HG02884 (cell line): ENCODE measurements around the gene AKAP11.
A peak's percentile ranks its signal among the peaks of the same experiment; 100 is the strongest.

Experiments used
- ATAC-seq: cut with Tn5 transposase; IDR thresholded peaks from one replicate; pipeline ENCODE4 v1.9.1; 2021; ENCODE audit warnings: mild to moderate bottlenecking, moderate library complexity; ENCODE audit not compliant: unreplicated experiment

The AKAP11 gene

DNA sequence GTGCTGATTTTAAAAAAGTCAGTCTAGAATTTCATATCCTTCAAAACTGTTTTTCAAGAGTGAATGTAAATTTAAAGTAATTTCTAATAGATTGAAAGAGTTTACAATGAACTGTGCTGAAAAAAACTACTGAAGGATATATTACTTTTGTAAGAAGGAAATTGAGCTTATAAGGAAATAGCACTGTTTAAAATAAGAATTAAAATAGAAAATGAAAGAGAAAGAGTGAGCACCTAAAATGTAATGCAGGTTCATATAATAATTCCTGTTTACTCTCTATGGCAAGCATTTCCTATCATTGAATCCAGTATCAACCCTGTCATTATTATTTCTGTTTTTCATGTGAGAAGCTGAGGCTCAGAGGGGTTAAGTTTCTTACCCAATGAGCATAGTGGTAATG is 57.3 kb downstream of the AKAP11 start:
- ATAC-seq: no peak

DNA sequence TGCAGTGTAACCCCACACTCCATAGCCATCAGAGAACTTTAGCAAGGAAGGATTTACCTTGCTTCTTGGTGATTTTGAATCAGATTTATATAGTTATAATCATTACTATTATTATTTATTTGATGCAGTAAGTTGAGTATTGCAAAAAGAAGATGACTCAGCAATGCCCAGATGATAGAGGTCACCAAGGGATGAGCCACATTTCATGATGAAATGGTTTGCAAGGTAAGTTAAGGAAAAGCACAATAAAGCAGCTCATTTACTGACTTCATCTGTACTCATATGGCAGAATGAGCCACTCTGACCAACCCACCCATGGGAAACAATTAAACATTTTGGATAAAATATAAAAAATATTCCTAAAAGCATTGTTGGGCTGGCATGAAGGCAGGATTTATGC is 59.1 kb downstream of the AKAP11 start:
- ATAC-seq: no peak

DNA sequence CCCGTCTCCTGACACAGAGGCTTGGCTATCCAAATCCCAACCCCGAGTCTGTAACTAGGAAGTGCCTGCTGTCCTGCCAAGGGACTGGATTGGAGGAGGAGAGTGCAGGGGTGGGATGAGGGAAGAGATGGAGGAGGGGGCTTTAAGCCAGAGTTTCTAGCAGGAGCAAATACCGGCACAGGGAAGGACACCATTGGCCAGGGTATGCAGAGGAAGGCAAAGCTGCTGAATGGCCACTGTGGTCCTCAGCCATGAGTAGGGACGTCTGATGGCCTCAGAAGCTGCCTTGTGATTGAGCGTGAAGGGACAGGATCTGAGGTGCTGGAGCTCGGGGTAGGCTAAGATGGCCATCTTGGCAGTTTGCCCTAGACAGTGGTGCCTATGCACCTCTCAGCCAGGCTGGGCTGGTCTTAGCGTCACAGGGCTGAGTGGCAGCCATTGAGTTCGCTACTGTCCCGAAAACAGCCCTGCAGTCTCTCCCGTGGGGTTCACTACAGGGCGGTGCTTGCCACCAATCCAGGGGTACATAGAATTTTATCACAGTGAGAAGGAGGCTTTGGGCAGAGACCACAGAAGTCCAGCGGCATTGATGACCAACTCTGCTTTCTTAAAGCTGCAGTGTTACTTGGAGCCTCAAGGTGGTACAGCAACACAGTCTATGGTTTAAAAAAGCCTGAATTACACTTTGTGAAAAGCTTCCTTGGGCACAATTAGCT is 61.8 kb downstream of the AKAP11 start:
- no peak for ATAC-seq

DNA sequence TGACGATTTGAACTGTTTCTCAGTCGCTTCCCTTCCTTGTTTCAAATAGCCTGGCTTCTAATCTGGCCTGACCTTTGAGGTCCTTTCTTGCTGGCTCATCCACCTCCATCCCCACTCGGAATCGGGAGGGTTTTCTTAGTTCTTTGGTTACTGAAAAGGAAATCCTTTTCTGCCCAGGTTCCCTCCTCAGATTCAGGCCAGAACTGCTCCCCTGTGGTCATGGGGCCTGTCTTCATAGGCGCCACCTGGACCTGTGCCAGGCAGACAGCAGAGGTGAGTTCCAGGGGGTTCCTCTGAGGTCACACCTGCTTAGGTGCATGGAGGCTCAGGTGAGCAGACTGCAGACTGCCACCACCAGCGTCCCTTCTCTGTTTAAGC is 62.4 kb downstream of the AKAP11 start:
- no peak for ATAC-seq

DNA sequence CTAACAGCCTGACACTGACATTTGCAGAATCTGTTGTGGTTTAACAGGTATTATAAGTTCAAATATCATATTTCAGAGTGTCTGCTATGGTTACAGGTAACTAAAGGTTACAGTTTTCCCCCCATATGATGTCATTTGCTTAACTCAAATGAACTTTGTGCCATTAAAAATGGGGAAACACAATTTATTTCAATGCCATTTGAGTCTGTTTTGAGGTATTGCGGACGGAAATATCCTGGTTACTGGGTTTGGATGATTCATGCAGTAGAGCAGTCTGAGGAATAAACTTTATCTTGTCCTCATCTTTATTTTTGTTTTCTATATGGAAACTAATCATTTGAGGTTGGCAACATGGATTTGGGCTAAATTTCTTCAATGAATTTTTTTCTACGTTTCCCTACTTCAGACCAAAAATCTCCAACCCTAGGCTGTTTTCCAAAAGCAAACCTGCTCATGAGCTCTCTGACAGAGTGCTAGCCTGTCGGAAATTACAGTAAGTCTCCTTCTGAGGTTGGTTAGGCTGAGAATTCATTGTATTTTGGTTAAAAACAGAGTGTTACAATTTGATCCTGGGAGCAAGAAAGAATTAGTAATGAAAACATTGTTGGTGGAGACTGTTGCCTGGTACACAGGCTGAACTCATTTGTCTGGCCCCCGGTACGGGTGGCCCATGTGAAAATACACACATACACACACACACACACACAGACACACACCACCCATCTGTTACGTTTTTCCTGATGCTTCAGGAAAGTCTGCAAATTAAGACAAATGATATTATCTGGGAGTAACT is 66.1 kb downstream of the AKAP11 start:
- ATAC-seq: no peak

DNA sequence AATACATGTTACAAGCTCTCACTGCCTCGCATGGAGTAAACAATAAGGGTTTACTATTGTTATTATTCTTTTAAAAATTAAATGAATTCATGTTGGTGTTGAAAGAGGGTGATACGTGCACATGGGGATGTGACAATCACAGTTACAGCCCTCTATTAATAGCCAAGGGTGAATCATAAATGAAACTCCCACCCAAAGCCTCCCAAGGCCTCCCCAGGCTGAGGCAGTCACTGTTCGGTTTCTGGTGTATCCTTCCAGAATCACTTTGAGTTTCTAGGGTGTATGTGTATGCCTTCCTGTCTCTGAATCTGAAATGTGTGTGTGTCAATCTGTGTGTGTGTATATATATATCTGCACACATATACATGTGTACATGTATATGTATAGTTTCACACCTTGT is 73.4 kb downstream of the AKAP11 start:
- ATAC-seq: no peak

DNA sequence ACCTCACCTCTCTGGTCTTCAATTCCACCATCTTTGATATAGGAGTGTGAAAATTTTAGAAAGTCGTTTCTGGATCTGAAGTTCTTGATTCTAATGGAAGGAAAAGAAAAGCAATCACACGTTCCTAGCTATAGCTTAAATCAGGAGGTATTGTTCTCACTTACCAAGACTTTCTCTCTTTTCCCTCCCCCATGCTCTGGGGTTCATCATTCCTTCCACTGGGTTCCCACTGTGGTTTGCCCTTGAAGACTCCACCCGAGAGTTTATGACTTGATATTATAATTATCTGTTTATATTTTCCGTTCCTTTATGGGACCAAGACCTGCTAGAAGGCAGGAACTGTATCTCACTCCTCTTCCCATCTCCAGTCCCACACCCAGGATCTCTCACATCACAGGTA is 76.6 kb downstream of the AKAP11 start:
- no peak for ATAC-seq

DNA sequence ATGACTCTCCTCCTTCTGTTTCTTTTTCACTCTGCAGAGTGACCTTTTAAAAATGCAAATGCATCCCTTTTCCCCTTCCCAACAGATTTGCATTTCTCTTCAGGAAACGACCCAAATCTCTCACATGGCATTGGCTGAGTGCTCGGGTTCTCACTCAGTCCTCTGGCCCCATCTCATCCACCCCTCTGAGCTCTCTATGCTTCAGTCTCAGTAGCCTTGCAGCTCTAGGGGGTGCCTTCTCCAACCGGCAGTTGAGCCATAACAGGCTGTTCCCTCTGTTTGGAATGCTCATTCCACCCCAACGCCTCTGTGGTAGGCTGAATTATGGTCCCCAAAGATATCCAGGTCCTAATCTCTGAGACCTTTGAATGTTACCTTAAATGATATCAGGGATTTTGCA is 78.2 kb downstream of the AKAP11 start:
- ATAC-seq: no peak

DNA sequence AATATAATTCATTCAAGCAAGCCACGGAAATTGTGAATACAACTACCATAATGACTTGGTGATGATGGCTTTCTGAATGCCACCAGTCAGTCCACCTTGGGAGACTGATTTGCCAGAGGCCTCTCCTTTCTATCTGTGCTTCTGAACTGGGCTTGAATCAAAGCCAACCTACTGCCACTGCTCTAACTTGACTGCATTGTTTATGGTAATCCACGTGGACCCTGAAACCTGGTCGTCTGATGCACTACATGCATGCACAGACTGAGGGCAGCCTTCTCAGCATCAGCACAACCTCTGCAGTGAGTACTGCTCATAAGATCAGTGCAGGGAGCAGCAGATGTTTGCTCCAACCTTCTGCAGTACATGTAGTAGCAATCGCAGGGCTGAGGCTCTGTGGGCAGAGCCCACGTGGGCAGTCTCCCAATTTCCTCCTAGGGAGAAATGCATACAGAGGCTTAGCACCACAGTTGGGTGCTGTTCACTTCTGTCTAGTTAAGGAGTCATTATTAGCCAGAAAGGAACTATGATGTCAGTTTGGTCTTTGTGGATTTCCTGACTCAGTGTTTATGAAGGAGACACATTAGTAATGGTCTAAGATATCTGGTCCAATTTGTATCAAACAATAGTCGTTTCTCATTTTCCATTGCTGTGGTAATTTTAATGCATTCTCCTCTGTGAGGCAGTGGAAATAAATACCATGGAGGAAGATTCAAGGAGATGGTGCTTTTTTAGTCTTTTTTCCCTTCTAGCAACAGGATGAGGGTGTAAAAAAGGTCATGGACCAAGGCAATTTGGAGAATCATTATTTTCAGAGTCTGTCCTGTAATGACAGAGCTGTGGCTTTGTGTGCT is 82.5 kb downstream of the AKAP11 start:
- ATAC-seq: peak; percentile 70

DNA sequence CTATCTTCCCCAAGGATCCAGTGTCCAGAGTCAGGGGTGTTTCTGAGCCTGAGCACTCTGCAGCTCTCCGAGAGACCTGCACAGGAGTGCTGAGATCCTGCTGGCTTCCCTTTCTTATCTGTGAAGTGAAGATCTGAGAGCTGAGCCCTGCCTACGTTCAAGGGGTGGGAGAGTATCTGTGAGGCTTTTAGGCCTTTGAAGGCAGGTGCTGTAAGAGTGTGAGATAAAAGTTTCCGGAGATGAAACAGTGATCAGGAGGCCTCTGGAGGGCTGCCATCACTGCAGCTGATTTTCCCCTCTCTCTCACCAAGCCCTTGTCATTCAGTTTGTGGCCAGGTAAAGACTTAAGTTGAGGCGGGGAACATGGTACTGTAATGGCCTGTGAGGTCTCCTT is 83.1 kb downstream of the AKAP11 start:
- ATAC-seq: no peak

DNA sequence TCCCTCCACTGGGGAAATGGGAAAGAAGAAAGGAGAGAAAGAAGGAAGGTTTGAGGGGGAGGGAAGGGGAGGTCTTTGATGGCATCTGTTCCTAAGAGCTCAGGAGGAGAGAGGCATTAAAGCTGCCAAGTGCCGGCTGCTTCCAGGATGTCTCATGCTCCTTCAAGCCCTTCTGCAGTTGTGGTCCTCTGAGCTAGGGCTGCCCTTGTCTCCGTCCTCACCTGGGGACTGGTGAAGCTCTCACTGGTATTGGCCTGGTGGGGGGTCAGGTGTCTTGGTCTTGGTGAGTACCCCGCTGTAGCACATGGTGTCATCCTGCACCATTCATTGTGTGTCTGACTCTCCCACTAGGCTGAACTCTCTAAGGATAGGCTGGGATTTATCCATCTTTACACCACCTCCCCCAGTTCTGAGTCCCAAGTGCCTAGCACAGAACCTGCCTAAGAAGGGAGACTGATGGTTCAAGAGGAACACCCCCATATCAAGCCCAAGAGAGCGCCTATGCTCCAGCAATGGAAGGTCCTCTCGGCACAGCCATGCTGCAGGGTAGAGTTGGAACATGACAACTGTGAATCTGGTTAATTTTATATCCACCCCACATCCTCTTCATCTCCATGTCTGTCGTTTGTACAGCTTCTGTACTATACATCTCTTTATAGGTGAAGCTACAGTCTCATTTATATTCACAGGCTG is 83.7 kb downstream of the AKAP11 start:
- no peak for ATAC-seq

DNA sequence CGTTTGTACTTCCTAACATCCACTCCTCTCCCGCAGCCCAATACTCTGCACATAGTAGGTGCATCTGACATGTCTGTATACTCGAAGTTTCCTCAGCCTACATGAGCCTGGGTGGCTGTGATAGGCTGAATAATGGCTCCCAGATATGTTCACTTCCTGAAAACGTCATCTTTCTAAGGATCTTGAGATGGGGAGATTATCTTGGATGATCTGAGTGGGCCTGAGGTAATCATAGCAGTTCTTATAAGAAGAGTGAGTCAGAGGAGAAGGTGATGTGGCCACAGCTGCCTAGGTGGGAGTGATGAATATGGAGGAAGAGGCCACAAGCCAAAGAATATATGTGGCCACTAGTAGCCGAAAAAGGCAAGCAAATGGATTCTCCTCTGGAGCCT is 84.2 kb downstream of the AKAP11 start:
- no peak for ATAC-seq

DNA sequence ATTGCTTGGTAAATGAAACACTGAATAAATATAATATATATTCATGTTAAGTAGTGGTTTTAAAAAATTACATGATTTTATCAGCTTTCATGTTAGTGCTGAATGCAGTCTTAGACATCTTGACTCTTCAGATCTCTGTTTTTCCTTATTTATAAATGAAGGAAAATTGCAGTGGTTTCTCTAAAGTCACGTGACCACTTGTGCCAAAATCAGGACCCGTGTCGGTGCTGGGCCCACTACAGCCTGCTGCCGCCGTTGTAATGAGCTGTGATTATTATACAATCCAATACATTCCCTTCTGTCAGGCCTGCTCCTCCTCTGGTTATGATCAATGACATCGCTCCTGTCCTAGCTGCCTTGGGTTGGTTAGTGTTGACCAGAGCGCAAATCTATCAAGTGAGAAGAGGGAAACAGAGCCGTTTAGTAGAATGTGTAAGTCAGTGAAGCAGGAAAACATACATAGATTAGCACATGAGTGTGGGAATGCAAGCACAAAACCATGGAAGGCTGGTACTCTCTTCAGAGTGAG is 88.2 kb downstream of the AKAP11 start:
- no peak for ATAC-seq

DNA sequence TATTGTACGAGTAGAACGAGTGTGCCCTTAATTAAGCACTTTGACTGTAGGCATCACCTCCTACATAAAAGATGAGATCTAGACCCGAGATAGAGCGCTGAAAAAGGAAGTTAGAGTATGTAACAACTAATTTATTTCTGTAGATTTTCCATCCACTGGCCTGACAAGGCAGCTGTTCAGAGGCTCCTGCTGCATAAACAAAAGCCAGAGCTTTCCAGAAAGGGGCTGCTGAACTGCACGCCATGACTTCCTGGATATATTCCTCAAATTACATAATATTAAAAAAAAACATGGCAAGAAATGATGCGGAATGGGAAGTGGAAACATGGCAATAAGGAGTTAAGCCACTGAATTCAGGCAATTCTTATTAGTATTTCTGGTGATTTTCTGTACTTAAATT is 89.7 kb downstream of the AKAP11 start:
- no peak for ATAC-seq

DNA sequence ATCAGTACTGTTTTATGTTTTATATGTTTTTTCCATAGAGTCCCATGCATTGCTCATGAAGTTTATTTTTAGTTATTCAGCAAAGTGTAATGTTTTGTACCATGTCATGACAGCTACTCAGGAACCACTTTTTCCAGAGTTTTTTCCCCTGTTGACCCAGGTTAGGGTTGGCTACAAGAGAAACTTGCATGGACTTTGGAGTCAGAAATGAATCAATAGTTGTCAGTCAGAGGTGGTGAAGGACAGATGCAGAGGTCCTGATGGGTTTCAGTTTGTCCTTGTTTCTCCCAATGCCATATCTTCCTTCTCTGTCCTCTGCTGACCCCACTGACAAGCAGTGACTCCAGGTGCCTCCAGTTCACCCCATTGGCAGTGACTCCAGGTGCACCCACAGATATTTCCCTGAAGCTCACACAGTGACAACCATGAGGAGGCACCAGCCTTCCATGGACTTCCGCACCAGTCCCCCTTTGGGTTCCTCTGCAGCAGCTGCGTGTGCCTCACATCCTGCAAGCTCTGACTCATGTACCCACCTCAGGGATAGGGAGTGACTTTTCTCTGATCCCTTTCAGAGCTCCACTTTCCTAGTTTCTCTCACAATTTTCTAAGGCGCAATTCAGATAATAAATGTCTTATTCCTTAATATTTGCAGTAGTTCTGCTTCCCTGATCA is 92.1 kb downstream of the AKAP11 start:
- no peak for ATAC-seq

DNA sequence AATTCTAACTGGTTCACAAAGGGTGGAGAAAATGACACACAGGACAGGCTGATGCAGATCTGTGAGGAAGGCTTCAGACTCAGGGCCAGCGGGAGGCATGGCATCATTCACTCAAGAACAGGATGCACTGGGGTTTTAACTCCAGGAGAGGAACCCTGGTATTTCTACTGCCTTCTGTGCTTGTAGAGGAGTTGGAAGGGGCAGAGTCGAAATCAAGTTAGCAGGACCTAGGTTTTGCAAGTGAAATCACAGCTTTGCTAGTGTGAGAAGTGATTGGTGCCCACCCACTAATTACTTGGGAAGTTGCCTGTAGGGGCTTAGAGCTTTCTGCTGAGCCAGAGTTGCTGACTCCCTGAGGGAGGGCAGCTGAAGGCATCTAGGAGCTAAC is 92.7 kb downstream of the AKAP11 start:
- ATAC-seq: no peak

DNA sequence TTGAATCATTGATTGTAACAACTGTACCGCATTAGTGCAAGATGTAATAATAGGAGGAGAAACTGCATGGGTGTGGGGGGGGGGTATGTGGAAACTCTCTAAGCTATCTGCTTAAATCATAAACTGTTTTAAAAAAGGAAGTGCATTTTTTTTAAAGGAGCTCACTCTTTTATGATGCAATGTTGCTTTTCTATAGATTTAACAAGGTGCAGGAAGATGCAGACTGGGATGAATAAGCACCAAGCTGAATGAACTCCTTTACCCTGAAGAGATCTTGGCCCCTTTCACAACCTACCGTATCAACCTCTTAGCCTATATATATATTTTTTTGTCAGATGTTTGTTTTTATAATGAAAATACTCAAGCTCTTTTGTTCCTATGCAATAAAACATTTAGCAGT is 95.9 kb downstream of the AKAP11 start:
- ATAC-seq: no peak

DNA sequence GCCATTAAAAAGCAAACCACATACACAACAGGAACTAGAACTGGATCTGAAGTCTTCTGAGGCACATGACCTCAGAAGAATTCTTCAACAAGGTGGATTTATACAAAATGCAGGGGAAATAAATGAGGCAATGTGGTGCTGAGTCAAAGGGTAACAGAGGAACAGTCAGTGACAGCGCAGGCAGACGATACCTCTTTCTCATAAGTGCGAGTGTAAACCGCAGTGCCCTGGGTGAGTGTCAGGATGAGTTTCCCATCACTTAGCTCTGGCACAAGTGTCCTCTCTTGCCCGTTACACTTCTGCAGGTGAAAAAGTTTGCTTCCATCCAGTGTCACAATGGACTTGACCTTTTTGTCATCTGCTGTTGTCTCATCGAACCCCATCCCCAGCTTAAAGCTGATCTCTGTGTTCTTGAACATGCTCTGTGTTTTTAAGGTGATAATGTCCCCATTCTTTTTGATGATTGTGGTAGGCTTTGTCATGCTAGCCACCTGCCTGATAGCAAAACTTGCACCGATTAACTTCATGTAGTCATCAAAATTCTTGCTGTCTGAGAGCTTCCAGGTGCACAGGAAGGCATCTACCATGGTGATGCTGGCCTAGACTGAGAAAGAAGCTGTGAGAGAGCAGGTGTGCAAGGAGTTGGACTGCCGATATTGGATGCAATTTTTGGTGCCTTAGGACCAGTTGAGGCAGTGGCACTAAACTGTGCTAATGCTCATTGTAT is 97.3 kb downstream of the AKAP11 start:
- no peak for ATAC-seq

DNA sequence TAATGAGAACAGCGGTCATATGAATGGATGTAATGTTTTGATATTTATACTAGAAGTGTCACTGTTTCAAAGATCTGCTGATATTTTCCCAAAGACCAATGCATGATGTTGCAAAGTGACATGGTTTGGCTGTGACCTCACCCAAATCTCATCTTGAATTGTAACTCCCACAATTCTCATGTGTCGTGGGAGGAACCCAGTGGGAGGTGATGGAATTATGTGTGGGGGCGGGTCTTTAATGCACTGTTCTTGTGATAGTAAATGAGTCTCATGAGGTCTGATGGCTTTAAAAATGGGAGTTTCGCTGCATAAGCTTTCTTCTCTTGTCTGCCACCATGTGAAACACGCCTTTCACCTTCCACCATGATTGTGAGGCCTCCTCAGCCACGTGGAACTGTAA is 98.3 kb downstream of the AKAP11 start:
- no peak for ATAC-seq
